Measurements from ENCODE around the gene CPNE5. TPM values are rescaled to one million over a fixed set of nuclear protein-coding genes. Genes with fewer than 3 reads are reported as not detected.
A peak's percentile ranks its signal among the peaks of the same experiment; 100 is the strongest.

The CPNE5 gene
- total RNA-seq, 1 experiment from 2014 or later: 0.44 TPM

GRCh38 chr6:36874443-36875249 is 35.4 kb upstream of the CPNE5 start, which contains the start of gene PPIL1:
Gene PPIL1, minus strand, starts transcription at chr6:36874803. Its CDS starts 31 bp downstream, at chr6:36874772.
- peak within 1 kb of the TSS; percentile 90 to 93 for H3K4me3 ChIP-seq (ENCODE audit: low read depth in 2 of 2, low read length in 2 of 2)
- no TSS peak for BruUV-seq (replicated peaks)
- ATAC-seq (peak; percentile 95), DNase-seq (ENCODE audit: low read depth, low spot score) (peak; percentile 72)
- ChIA-PET POLR2A (interaction anchor here (0.6 to 0.7 kb wide), 2 partner anchors 10 to 98 kb away, joined by 5 to 7 read pairs; no protein-coding TSS in a partner anchor), CTCF (interaction anchor here (0.6 to 0.9 kb wide), 3 partner anchors 39 to 145 kb away, joined by 4 to 9 read pairs (median 7); no protein-coding TSS in a partner anchor)
- no peaks in the 10 kb centered on the region for H3K9me3 ChIP-seq (ENCODE audit: control insufficient read depth, insufficient read depth, low read depth, low read length)
- no peaks in the 10 kb centered on the region for H3K27me3 ChIP-seq (ENCODE audit: control insufficient read depth, insufficient read depth, low read length)
- H3K36me3 ChIP-seq (ENCODE audit: control insufficient read depth, insufficient read depth, low read length): peaks cover 8% of the 10 kb centered on the region
- in situ Hi-C loops (cut with HindIII; ENCODE audit: low pct_unique_long_range_greater_than_20kb, low sequenced_read_pairs): no loop called here
- peak; percentile 80; the same call in 1 of the 2 replicates for TF ChIP-seq SIN3A (IDR thresholded peaks at IDR 0.05; ENCODE audit: borderline replicate concordance, insufficient read depth, low read depth, low read length)
- TF ChIP-seq, protein P1, sequence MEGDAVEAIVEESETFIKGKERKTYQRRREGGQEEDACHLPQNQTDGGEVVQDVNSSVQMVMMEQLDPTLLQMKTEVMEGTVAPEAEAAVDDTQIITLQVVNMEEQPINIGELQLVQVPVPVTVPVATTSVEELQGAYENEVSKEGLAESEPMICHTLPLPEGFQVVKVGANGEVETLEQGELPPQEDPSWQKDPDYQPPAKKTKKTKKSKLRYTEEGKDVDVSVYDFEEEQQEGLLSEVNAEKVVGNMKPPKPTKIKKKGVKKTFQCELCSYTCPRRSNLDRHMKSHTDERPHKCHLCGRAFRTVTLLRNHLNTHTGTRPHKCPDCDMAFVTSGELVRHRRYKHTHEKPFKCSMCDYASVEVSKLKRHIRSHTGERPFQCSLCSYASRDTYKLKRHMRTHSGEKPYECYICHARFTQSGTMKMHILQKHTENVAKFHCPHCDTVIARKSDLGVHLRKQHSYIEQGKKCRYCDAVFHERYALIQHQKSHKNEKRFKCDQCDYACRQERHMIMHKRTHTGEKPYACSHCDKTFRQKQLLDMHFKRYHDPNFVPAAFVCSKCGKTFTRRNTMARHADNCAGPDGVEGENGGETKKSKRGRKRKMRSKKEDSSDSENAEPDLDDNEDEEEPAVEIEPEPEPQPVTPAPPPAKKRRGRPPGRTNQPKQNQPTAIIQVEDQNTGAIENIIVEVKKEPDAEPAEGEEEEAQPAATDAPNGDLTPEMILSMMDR (IDR thresholded peaks at IDR 0.05): no peak
- TF ChIP-seq, protein P2, sequence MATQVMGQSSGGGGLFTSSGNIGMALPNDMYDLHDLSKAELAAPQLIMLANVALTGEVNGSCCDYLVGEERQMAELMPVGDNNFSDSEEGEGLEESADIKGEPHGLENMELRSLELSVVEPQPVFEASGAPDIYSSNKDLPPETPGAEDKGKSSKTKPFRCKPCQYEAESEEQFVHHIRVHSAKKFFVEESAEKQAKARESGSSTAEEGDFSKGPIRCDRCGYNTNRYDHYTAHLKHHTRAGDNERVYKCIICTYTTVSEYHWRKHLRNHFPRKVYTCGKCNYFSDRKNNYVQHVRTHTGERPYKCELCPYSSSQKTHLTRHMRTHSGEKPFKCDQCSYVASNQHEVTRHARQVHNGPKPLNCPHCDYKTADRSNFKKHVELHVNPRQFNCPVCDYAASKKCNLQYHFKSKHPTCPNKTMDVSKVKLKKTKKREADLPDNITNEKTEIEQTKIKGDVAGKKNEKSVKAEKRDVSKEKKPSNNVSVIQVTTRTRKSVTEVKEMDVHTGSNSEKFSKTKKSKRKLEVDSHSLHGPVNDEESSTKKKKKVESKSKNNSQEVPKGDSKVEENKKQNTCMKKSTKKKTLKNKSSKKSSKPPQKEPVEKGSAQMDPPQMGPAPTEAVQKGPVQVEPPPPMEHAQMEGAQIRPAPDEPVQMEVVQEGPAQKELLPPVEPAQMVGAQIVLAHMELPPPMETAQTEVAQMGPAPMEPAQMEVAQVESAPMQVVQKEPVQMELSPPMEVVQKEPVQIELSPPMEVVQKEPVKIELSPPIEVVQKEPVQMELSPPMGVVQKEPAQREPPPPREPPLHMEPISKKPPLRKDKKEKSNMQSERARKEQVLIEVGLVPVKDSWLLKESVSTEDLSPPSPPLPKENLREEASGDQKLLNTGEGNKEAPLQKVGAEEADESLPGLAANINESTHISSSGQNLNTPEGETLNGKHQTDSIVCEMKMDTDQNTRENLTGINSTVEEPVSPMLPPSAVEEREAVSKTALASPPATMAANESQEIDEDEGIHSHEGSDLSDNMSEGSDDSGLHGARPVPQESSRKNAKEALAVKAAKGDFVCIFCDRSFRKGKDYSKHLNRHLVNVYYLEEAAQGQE (IDR thresholded peaks at IDR 0.05; ENCODE audit: insufficient read depth in 1 of 2, low read depth in 2 of 2, low read length in 1 of 2): 0 out of 4 replicates have a peak, but pooled peaks of 1 of the 2 experiments have one; percentile 16
- TF ChIP-seq TCF7L2 (IDR thresholded peaks at IDR 0.05; ENCODE audit: low read depth, low read length): peak; percentile 87
- TF ChIP-seq POLR2AphosphoS5 (IDR thresholded peaks at IDR 0.05; ENCODE audit: low read depth, low read length): peak; percentile 68
- peak within 1 kb of the TSS; percentile 95 for H3K27ac ChIP-seq (ENCODE audit: low read length)
- intact Hi-C loops (cut with micrococcal nuclease; ENCODE audit: unreplicated experiment): no loop called here
- peaks cover 16% of the 10 kb centered on the region for H3K4me1 ChIP-seq (ENCODE audit: control insufficient read depth, insufficient read depth, low read length)

DNA sequence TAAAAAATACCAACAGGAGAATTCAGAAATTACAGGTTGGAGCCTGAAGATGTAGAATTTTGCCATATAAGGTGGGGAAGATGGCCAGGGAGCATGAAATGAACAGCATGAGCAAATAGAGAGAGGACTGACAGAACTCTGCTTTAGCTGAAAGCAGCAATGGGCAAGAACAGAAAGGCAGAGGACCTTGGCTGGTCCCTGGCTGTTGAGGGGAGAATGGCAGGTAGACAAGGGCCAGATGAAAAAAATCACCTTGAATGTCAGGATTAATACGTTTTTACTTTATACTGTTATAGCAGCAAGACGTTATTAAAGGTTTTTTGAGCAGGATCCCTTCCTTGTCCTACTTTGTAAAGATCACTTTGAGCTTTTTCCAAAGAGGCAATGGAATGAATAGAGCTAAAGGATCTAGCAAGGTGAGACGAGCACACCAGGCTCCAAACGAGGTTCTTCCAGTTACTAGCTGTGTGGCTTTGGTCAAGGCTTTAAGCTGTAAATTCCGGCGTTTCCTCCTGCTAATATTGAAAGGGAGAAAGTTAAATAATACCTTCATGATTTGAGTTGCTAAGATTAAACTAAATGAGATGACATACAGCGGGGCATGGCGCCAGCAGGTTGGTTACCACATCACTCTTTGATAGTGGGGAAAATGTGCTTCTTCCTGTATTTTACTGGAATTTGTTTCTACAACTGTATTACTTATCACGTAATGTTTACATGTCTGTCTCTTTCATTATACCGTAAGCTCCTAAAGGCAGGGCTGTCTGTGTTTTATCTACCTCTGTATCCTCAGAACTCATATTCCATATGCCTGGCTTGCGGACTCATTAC is 34.6 kb upstream of the CPNE5 start:
- intact Hi-C loops (cut with micrococcal nuclease; ENCODE audit: unreplicated experiment) (no loop called here), in situ Hi-C loops (cut with HindIII; ENCODE audit: low pct_unique_long_range_greater_than_20kb, low sequenced_read_pairs) (no loop called here)
- ChIA-PET POLR2A (interaction anchor here (0.6 to 0.7 kb wide), 2 partner anchors 9 to 99 kb away, joined by 5 to 7 read pairs; no protein-coding TSS in a partner anchor), CTCF (interaction anchor here (0.8 to 1.7 kb wide), 2 partner anchors 91 to 144 kb away, joined by 4 read pairs; no protein-coding TSS in a partner anchor)
- Histone ChIP-seq H3K9me3 (ENCODE audit: control insufficient read depth, insufficient read depth, low read depth, low read length) (no peaks in the 10 kb centered on the region), H3K4me1 (ENCODE audit: control insufficient read depth, insufficient read depth, low read length) (peaks cover 16% of the 10 kb centered on the region), H3K36me3 (ENCODE audit: control insufficient read depth, insufficient read depth, low read length) (peaks cover 9% of the 10 kb centered on the region), H3K4me3 (ENCODE audit: low read depth in 2 of 2, low read length in 2 of 2) (peak overlapping the region; percentile 90 to 93), H3K27me3 (ENCODE audit: control insufficient read depth, insufficient read depth, low read length) (no peaks in the 10 kb centered on the region), H3K27ac (ENCODE audit: low read length) (peak overlapping the region; percentile 95)
- BruUV-seq (replicated peaks): TSS peak; percentile 82
- no peak for ATAC-seq
- no peak for DNase-seq (ENCODE audit: low read depth, low spot score)
- TF ChIP-seq, protein P1 (IDR thresholded peaks at IDR 0.05): peak; percentile 22; the same call in 1 of the 2 replicates
- TF ChIP-seq SIN3A (IDR thresholded peaks at IDR 0.05; ENCODE audit: borderline replicate concordance, insufficient read depth, low read depth, low read length) (no peak), POLR2AphosphoS5 (IDR thresholded peaks at IDR 0.05; ENCODE audit: low read depth, low read length) (no peak), TCF7L2 (IDR thresholded peaks at IDR 0.05; ENCODE audit: low read depth, low read length) (no peak)

Measured in Panc1 (cell line).